Lower leg skin (tissue), 3 donors: ENCODE results near the gene AHCYL2.

Experiments used
- POLR2A ChIP-seq, 2 donors: fragments of 450-650 bp; IDR thresholded peaks; one replicate each; pipeline ENCODE4 v1.6.1; 2016 to 2017; ENCODE audit warnings: antibody characterized with exemption in 2 of 2, mild to moderate bottlenecking in 1 of 2, moderate library complexity in 1 of 2
- TF ChIP-seq, protein P1 (sequence below), 3 donors: fragments of 450-650 bp; IDR thresholded peaks; one replicate each; pipeline ENCODE4 v1.5.1; 2016; ENCODE audit warnings: antibody characterized with exemption in 3 of 3, mild to moderate bottlenecking in 3 of 3, moderate library complexity in 2 of 3

- TF ChIP-seq POLR2A (IDR thresholded peaks at IDR 0.05), result no peak
- TF ChIP-seq, protein P1, sequence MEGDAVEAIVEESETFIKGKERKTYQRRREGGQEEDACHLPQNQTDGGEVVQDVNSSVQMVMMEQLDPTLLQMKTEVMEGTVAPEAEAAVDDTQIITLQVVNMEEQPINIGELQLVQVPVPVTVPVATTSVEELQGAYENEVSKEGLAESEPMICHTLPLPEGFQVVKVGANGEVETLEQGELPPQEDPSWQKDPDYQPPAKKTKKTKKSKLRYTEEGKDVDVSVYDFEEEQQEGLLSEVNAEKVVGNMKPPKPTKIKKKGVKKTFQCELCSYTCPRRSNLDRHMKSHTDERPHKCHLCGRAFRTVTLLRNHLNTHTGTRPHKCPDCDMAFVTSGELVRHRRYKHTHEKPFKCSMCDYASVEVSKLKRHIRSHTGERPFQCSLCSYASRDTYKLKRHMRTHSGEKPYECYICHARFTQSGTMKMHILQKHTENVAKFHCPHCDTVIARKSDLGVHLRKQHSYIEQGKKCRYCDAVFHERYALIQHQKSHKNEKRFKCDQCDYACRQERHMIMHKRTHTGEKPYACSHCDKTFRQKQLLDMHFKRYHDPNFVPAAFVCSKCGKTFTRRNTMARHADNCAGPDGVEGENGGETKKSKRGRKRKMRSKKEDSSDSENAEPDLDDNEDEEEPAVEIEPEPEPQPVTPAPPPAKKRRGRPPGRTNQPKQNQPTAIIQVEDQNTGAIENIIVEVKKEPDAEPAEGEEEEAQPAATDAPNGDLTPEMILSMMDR (IDR thresholded peaks at IDR 0.05), result no peak
Measured at GRCh38 chr7:129210989-129211312, 13.9 kb upstream of the AHCYL2 start.
